AG10803 (cell line): ENCODE results near the gene MDK.
A peak's percentile ranks its signal among the peaks of the same experiment; 100 is the strongest.

Experiments used
- DNase-seq: peaks from one replicate; pipeline ENCODE4 v3.0.0; 2010; ENCODE audit warnings: low read depth
- H3K4me3 ChIP-seq: 2 replicates; pipeline ENCODE4 v1.5.1; 2011; ENCODE audit warnings: mild to moderate bottlenecking, low read length, control low read depth
- TF ChIP-seq, protein P1 (sequence below): conservative IDR thresholded peaks from 2 replicates; pipeline ENCODE4 v1.5.1; 2011; ENCODE audit warnings: mild to moderate bottlenecking, low read length, control low read depth, inconsistent platforms

Gene MDK

GRCh38 chr11:46387919-46388618, 6.6 kb downstream of the MDK start:
- DNase-seq = peak; percentile 21
- TF ChIP-seq, protein P1, sequence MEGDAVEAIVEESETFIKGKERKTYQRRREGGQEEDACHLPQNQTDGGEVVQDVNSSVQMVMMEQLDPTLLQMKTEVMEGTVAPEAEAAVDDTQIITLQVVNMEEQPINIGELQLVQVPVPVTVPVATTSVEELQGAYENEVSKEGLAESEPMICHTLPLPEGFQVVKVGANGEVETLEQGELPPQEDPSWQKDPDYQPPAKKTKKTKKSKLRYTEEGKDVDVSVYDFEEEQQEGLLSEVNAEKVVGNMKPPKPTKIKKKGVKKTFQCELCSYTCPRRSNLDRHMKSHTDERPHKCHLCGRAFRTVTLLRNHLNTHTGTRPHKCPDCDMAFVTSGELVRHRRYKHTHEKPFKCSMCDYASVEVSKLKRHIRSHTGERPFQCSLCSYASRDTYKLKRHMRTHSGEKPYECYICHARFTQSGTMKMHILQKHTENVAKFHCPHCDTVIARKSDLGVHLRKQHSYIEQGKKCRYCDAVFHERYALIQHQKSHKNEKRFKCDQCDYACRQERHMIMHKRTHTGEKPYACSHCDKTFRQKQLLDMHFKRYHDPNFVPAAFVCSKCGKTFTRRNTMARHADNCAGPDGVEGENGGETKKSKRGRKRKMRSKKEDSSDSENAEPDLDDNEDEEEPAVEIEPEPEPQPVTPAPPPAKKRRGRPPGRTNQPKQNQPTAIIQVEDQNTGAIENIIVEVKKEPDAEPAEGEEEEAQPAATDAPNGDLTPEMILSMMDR = no peak
- H3K4me3 ChIP-seq = no peak overlapping the region

DNA sequence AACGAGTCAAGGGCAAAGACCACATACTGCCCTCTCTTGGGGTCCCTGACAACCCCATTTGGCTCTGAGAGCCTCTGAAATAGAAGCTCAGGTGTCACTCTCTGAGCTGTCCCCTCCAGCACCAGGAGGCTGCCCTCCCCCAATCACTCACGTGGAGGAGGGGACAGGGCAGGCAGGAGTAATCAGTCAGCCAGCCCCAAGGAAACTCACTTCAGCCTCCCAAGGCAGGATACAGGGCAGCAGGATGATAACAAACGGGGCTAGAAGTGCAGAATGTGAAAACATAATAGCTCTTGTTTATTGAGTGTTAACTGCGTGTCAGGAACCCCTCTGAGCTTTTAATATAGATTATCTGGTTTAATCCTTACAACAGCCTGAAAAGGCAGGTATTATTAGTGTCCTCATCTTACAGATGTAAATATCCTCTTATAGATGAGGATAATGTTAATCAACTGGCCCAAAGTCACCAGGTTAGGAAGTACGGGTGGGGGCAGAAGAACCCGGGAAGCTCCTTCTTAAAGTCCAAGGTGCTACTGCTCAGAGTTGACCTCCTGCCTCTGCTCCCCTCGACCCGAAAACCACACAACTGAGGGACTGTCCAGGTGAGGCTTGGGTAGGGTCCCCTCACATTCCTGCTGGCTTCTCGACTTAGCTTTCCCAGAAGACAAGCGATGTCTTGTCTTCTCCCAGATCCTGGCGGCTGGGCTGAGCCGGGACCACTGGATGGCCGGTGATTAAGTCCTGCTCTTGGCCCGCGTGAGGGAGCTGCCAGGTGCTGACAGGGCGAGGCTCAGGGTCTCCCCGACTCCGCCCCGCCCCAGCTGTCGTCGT, 7.4 kb downstream of the MDK start:
- H3K4me3 ChIP-seq = no peak overlapping the region; the same call in 1 of the 2 replicates
- no peak for DNase-seq
- TF ChIP-seq, protein P1 = no peak

DNA sequence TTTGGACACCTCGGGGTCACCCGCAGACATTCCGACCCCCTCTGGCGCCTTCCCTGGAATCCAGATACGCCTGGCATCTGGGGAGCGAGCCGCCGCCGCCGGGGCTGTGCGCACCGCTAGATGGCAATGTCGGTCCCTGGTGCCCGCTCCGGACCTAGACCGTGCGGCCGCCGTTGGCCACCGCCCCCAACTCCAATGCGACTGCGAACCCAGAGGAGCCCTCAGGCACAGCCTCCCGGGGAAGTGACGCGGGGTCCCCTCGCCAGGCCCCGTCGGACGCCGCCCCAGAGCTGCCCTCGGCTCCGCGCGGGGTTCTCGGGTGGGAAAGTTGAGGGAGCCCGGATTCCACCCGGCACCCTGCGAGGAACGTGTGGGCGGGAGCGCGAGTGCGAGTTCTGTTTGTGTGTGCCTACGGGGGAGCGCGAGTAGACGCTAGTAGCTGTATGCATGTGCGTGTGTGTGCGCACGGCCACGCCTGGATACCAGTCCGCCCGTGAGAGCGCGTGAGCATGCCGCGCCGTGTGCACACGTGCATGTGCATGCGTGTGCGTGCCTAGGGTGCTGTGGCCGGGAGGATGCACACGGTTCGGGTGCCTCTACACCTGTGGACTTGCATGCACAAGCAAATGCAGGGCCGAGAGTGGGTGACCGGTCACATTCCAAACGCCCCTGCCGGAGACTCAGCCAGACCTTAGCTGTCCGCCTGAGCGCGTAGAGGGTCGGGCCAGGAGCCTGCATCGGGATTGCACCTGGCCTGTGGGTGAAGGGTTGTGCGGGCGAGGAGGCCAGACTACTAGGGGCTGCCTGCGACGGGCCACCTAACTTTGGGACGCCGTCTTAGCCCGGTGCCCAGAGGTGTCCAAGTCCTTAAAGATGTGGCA, 8.2 kb downstream of the MDK start:
- H3K4me3 ChIP-seq = peak overlapping the region; percentile 55
- DNase-seq = peak; percentile 49
- TF ChIP-seq, protein P1 = peak; percentile 65

DNA sequence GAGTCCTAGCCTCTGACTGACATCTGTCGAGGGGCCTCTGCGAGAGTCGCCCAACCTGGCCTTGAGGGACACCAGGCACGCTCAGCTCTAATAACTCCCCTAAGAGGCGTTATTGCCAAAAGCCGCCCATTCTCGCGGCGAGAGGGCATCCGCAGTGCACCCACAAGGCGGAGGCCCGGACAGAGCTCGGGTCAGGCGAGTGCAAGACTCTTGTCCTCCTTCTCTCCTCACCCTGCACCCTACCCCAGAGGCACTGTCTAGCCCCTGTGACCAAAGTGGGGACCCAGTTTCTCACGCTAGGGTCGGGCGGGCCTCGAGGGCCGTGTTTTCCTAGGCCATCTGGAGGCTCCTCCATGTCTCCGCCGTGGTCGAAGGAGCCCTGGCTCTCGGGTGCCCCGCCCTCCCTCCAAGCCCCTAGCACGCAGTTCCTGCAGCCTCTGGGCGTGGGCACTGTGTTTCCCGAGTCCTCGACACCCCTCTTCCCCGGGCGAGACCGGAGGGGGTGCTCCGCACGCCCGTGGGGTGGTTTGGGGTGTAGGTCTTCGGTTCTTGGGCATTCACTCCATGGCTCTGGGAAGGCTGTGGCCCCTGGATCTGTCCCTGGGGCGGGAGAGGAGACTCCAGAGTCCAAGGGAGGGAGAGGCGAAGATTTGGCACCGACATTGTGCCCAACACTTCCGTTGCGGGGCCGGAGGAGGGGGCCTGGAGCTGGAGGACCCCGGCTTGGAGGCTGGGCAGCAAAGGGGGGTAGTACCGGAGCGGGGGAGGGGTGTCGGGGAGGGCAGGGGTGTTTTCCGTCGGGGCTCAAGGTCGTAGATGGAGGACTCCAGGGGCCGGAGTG, 9.1 kb downstream of the MDK start:
- H3K4me3 ChIP-seq = no peak overlapping the region; the same call in 1 of the 2 replicates
- TF ChIP-seq, protein P1 = no peak
- DNase-seq = no peak

DNA sequence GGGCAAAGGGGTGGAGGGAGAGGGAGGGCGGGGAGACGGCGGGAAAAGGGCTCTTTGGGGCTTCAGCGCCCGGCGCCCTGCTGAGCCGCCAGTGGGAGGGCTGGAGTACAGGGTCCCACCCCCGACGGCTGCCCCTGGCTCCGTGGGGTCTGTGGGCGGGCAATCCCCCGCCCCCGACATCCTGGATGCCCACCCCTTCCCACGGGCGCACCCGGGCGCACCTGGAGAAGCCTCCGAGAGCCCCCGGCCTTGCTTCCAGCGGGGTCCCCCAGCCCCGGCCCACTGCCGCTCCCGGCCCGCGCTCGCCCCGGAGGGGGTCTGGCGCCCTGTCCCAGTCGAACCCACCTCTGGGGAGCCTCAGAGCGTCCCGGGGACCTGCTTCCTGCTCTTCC, 9.7 kb downstream of the MDK start:
- no peak overlapping the region for H3K4me3 ChIP-seq
- no peak for DNase-seq
- TF ChIP-seq, protein P1 = no peak

- TF ChIP-seq, protein P1 = peak; percentile 12; the same call in 1 of the 2 replicates
- DNase-seq = no peak
- H3K4me3 ChIP-seq = peak within 1 kb of the TSS; percentile 44
These were observed 10.3 kb downstream of the MDK start, which contains the start of gene CHRM4 for GRCh38 chr11:46391578-46392420. Gene CHRM4 (minus strand): TSS chr11:46391776. CDS start chr11:46386557, 5,219 bp downstream.
